HEK293 (cell line): ENCODE results near the gene OR4X2.
"Not testable (repeated sequence)": the region's sequence is repeated elsewhere in the genome, so short reads cannot be mapped to it uniquely, and the experiment has no call there.

ENCODE experiments used
- CTCF ChIA-PET: fragments of 350-600 bp; formaldehyde crosslinking; extraction: SDS; loops from one replicate; lab custom pipeline; 2021; ENCODE audit warnings: antibody characterized with exemption; lab: Yijun Ruan, JAX
- POLR2A ChIA-PET: fragments of 300-600 bp; formaldehyde crosslinking; extraction: SDS; loops from one replicate; lab custom pipeline; 2020; ENCODE audit warnings: antibody characterized with exemption, inconsistent platforms; lab: Yijun Ruan, JAX
- H3K27ac ChIP-seq: fragments of 200-500 bp; sonication (Bioruptor generic); 2 replicates; pipeline ENCODE4 v1.5.1; 2014; ENCODE audit warnings: low read depth, low read length, control low read depth, inconsistent platforms; ENCODE audit errors: extremely low read depth
- H3K36me3 ChIP-seq, 2 experiments: fragments of 200-500 bp in 1 of 2; sonication (Bioruptor generic) in 1 of 2; 1 replicate in 1 of 2; 2 replicates in 1 of 2; pipeline ENCODE4 v1.5.1; 2014 to 2017; ENCODE audit warnings: inconsistent platforms in 2 of 2, low read length in 2 of 2; ENCODE audit not compliant: control insufficient read depth in 2 of 2, insufficient read depth in 1 of 2
- H3K4me1 ChIP-seq: fragments of 200-500 bp; sonication (Bioruptor generic); 2 replicates; pipeline ENCODE4 v1.5.1; 2014; ENCODE audit warnings: mild to moderate bottlenecking, low read length, inconsistent platforms; ENCODE audit not compliant: control insufficient read depth, insufficient read depth
- H3K4me3 ChIP-seq: 2 replicates; pipeline ENCODE4 v1.5.1; 2011; ENCODE audit warnings: low read depth, mild to moderate bottlenecking, control low read depth, low read length, moderate library complexity
- H3K9me3 ChIP-seq: fragments of 200-500 bp; sonication (Bioruptor generic); 2 replicates; pipeline ENCODE4 v1.5.1; 2014; ENCODE audit warnings: low read depth, low read length, inconsistent platforms; ENCODE audit not compliant: control insufficient read depth, insufficient read depth
- GLI2 ChIP-seq: fragments of 450-650 bp; formaldehyde crosslinking; IDR thresholded peaks from 2 replicates; pipeline ENCODE4; 2017; ENCODE audit warnings: missing biosample characterization, missing genetic modification characterization, low read depth, borderline replicate concordance
- INSM2 ChIP-seq: fragments of 450-650 bp; formaldehyde crosslinking; IDR thresholded peaks from 2 replicates; pipeline ENCODE4 v1.5.1; 2016; ENCODE audit warnings: missing biosample characterization, missing genetic modification characterization
- KLF17 ChIP-seq: fragments of 450-650 bp; formaldehyde crosslinking; IDR thresholded peaks from 2 replicates; pipeline ENCODE4 v1.5.1; 2016; ENCODE audit warnings: missing biosample characterization, missing genetic modification characterization
- KLF8 ChIP-seq: fragments of 450-650 bp; formaldehyde crosslinking; IDR thresholded peaks from 2 replicates; pipeline ENCODE4 v1.5.1; 2016; ENCODE audit warnings: missing biosample characterization, missing genetic modification characterization
- MZF1 ChIP-seq: fragments of 450-650 bp; formaldehyde crosslinking; IDR thresholded peaks from 2 replicates; pipeline ENCODE4 v1.5.1; 2017; ENCODE audit warnings: missing biosample characterization, missing genetic modification characterization, borderline replicate concordance
- OVOL3 ChIP-seq: fragments of 450-650 bp; formaldehyde crosslinking; IDR thresholded peaks from 2 replicates; pipeline ENCODE4 v1.5.1; 2016; ENCODE audit warnings: missing biosample characterization, missing genetic modification characterization
- PBX3 ChIP-seq: sonication (generic); formaldehyde crosslinking; IDR thresholded peaks from 2 replicates; pipeline ENCODE4 v1.8.1; 2022; ENCODE audit warnings: mild to moderate bottlenecking, moderate library complexity, missing genetic modification reagents
- ZBTB1 ChIP-seq: fragments of 450-650 bp; formaldehyde crosslinking; IDR thresholded peaks from 2 replicates; pipeline ENCODE4 v1.5.1; 2016; ENCODE audit warnings: missing biosample characterization, missing genetic modification characterization
- ZBTB26 ChIP-seq: fragments of 450-650 bp; formaldehyde crosslinking; optimal IDR thresholded peaks from 2 replicates; pipeline ENCODE3; 2016; ENCODE audit warnings: missing biosample characterization, mild to moderate bottlenecking, missing genetic modification characterization
- ZNF26 ChIP-seq: fragments of 450-650 bp; formaldehyde crosslinking; IDR thresholded peaks from 2 replicates; pipeline ENCODE4 v1.5.1; 2016; ENCODE audit warnings: missing biosample characterization, missing genetic modification characterization
- ZNF394 ChIP-seq: fragments of 450-650 bp; formaldehyde crosslinking; IDR thresholded peaks from 2 replicates; pipeline ENCODE4 v1.5.1; 2016; ENCODE audit warnings: missing biosample characterization, missing genetic modification characterization, mild to moderate bottlenecking, moderate library complexity, borderline replicate concordance
- ZNF398 ChIP-seq: fragments of 450-650 bp; formaldehyde crosslinking; IDR thresholded peaks from 2 replicates; pipeline ENCODE4 v1.5.1; 2017; ENCODE audit warnings: missing biosample characterization, missing genetic modification characterization
- ZNF660 ChIP-seq: fragments of 450-650 bp; IDR thresholded peaks from 2 replicates; pipeline ENCODE4 v1.5.1; 2018; ENCODE audit warnings: missing biosample characterization, mild to moderate bottlenecking, missing genetic modification characterization
- ZNF837 ChIP-seq: fragments of 450-650 bp; formaldehyde crosslinking; IDR thresholded peaks from 2 replicates; pipeline ENCODE4 v1.5.1; 2016; ENCODE audit warnings: missing biosample characterization, missing genetic modification characterization

Gene OR4X2

GRCh38 chr11:48228761-48229160, 16.1 kb upstream of the OR4X2 start:
- Histone ChIP-seq H3K4me1 (no peaks in the 10 kb centered on the region), H3K9me3 (no peaks in the 10 kb centered on the region), H3K27ac (no peak overlapping the region), H3K4me3 (no peak overlapping the region), H3K36me3 (no peaks in the 10 kb centered on the region)
- CTCF ChIA-PET, result no interaction called here
- no peak for TF ChIP-seq GLI2 (tag by site-specific recombination)
- TF ChIP-seq ZNF26, result no peak
- no peak for TF ChIP-seq ZBTB1
- TF ChIP-seq ZNF660 (tag by site-specific recombination), result no peak
- TF ChIP-seq ZNF837 (tag by site-specific recombination), result no peak
- POLR2A ChIA-PET, result no interaction called here

- H3K4me3 ChIP-seq, H3K9me3 ChIP-seq, POLR2A ChIA-PET, H3K4me1 ChIP-seq, H3K36me3 ChIP-seq, H3K27ac ChIP-seq: not testable (repeated sequence)
- CTCF ChIA-PET, result interaction anchor here (0.7 to 0.8 kb wide), 2 partner anchors 24 to 57 kb away, joined by 3 to 4 read pairs; no protein-coding TSS in a partner anchor
These were observed 14.8 kb upstream of the OR4X2 start for GRCh38 chr11:48230057-48230456.

- no peaks in the 10 kb centered on the region for H3K36me3 ChIP-seq
- H3K4me1 ChIP-seq, result no peaks in the 10 kb centered on the region
- no peak overlapping the region for H3K27ac ChIP-seq
- POLR2A ChIA-PET, result no interaction called here
- no peak overlapping the region for H3K4me3 ChIP-seq
- H3K9me3 ChIP-seq, result no peaks in the 10 kb centered on the region
- CTCF ChIA-PET, result interaction anchor here (0.6 to 0.7 kb wide), 3 partner anchors 35 to 1844 kb away, joined by 3 to 4 read pairs (median 4); no protein-coding TSS in a partner anchor
- TF ChIP-seq INSM2, result no peak
- TF ChIP-seq PBX3 (CRISPR knock-in tag), result no peak
These were observed 7.2 kb upstream of the OR4X2 start for GRCh38 chr11:48237727-48238126.

- POLR2A ChIA-PET, result no interaction called here
- CTCF ChIA-PET, result no interaction called here
- TF ChIP-seq MZF1 (tag by site-specific recombination), result no peak
- no peak for TF ChIP-seq ZNF398 (tag by site-specific recombination)
- TF ChIP-seq KLF17, result no peak
- TF ChIP-seq ZBTB26 (tag by site-specific recombination), result no peak
- no peak for TF ChIP-seq OVOL3
- TF ChIP-seq ZNF394 (tag by site-specific recombination), result no peak
- TF ChIP-seq KLF8 (tag by site-specific recombination), result no peak
- H3K27ac ChIP-seq, result no peak overlapping the region
- no peaks in the 10 kb centered on the region for H3K4me1 ChIP-seq
- H3K9me3 ChIP-seq, result no peaks in the 10 kb centered on the region
- H3K4me3 ChIP-seq, result no peak overlapping the region
- H3K36me3 ChIP-seq, result no peaks in the 10 kb centered on the region
These were observed 2.4 kb upstream of the OR4X2 start for GRCh38 chr11:48242501-48242900.
